DOHH2 (cell line): ENCODE data around the gene NCOR2.

Source experiments
- H3F3A ChIP-seq: fragments of 200-600 bp; sonication (generic), shearing (Covaris generic); 2 replicates; pipeline ENCODE4 v1.6.0; 2016; ENCODE audit warnings: antibody characterized with exemption, mild to moderate bottlenecking; ENCODE audit not compliant: control insufficient read depth, insufficient read depth
- H3K27ac ChIP-seq: fragments of 200-600 bp; sonication (generic); 2 replicates; pipeline ENCODE4 v1.5.1; 2014; ENCODE audit warnings: low read depth, mild to moderate bottlenecking, low read length, moderate library complexity
- H3K27me3 ChIP-seq: fragments of 200-600 bp; sonication (generic); 2 replicates; pipeline ENCODE4 v1.6.1; 2014; ENCODE audit warnings: mild to moderate bottlenecking, low read length, mixed read lengths; ENCODE audit not compliant: control insufficient read depth
- H3K36me3 ChIP-seq: fragments of 200-600 bp; sonication (generic); 2 replicates; pipeline ENCODE4 v1.6.1; 2014; ENCODE audit warnings: mild to moderate bottlenecking, low read length, moderate library complexity, mixed read lengths; ENCODE audit not compliant: control insufficient read depth
- H3K4me1 ChIP-seq: fragments of 200-600 bp; sonication (generic); 2 replicates; pipeline ENCODE4 v1.6.1; 2014; ENCODE audit warnings: mild to moderate bottlenecking, low read length, mixed read lengths; ENCODE audit not compliant: control insufficient read depth
- H3K4me2 ChIP-seq: fragments of 200-600 bp; sonication (generic); 2 replicates; pipeline ENCODE4 v1.6.0; 2014; ENCODE audit warnings: mild to moderate bottlenecking, low read length, moderate library complexity
- H3K4me3 ChIP-seq: fragments of 200-600 bp; sonication (generic); 2 replicates; pipeline ENCODE4 v1.5.1; 2014; ENCODE audit warnings: mild to moderate bottlenecking, low read length, mixed read lengths
- H3K79me2 ChIP-seq: fragments of 200-600 bp; sonication (generic); 2 replicates; pipeline ENCODE4 v1.6.1; 2014; ENCODE audit warnings: mild to moderate bottlenecking, low read length, mixed read lengths; ENCODE audit not compliant: control insufficient read depth
- H3K9me2 ChIP-seq: fragments of 200-600 bp; sonication (generic); replicated peaks from 2 replicates; pipeline ENCODE4 v1.6.1; 2014; ENCODE audit warnings: mild to moderate bottlenecking, low read length, mixed read lengths; ENCODE audit not compliant: control insufficient read depth
- H3K9me3 ChIP-seq: fragments of 200-600 bp; sonication (generic); 2 replicates; pipeline ENCODE4 v1.6.1; 2014; ENCODE audit warnings: antibody characterized with exemption, low read length, mixed read lengths; ENCODE audit not compliant: control insufficient read depth, insufficient read depth
- H4K20me1 ChIP-seq: fragments of 200-600 bp; sonication (generic); 2 replicates; pipeline ENCODE4 v1.6.0; 2014; ENCODE audit warnings: low read depth, mild to moderate bottlenecking, antibody characterized with exemption, low read length, moderate library complexity; ENCODE audit not compliant: control insufficient read depth, insufficient read depth
- CTCF ChIP-seq: fragments of 200-600 bp; sonication (generic); IDR thresholded peaks from one replicate; pipeline ENCODE4 v1.5.1; 2014; ENCODE audit warnings: antibody characterized with exemption, mild to moderate bottlenecking, low read depth, low read length; ENCODE audit not compliant: poor library complexity, severe bottlenecking
- EZH2phosphoT487 ChIP-seq: fragments of 200-600 bp; sonication (generic); IDR thresholded peaks from 2 replicates; pipeline ENCODE4 v1.6.1; 2017; ENCODE audit warnings: borderline replicate concordance, mild to moderate bottlenecking, antibody characterized with exemption, low read length, moderate library complexity, mixed read lengths

NCOR2 gene

GRCh38 chr12:124553862-124554428 is 13.5 kb downstream of the NCOR2 start:
- peaks cover 43% of the 10 kb centered on the region for H4K20me1 ChIP-seq
- no peak for TF ChIP-seq EZH2phosphoT487
- no peak for TF ChIP-seq CTCF
- no peak overlapping the region for H3K4me3 ChIP-seq
- H3K9me2 ChIP-seq = no peaks in the 10 kb centered on the region
- H3K79me2 ChIP-seq = peaks cover 99% of the 10 kb centered on the region
- H3K36me3 ChIP-seq = peaks cover 3% of the 10 kb centered on the region; the same call in 1 of the 2 replicates
- no peak overlapping the region for H3K4me2 ChIP-seq
- no peaks in the 10 kb centered on the region for H3K9me3 ChIP-seq
- 0 out of 2 replicates have a peak, but pooled peaks cover 4% of the 10 kb centered on the region for H3F3A ChIP-seq
- no peaks in the 10 kb centered on the region for H3K27me3 ChIP-seq
- peaks cover 36% of the 10 kb centered on the region for H3K4me1 ChIP-seq
- H3K27ac ChIP-seq = no peak overlapping the region

- Histone ChIP-seq H3K9me2 (no peaks in the 10 kb centered on the region), H3K9me3 (no peaks in the 10 kb centered on the region), H3K27ac (peak overlapping the region; percentile 59), H3K4me3 (peak overlapping the region; percentile 12), H3K4me2 (peak overlapping the region; percentile 67), H3K4me1 (peaks cover 38% of the 10 kb centered on the region), H4K20me1 (peaks cover 37% of the 10 kb centered on the region), H3K36me3 (no peaks in the 10 kb centered on the region), H3F3A (0 out of 2 replicates have a peak, but pooled peaks cover 8% of the 10 kb centered on the region), H3K27me3 (no peaks in the 10 kb centered on the region), H3K79me2 (peaks cover 97% of the 10 kb centered on the region)
- TF ChIP-seq CTCF (no peak), EZH2phosphoT487 (no peak)
Measured at GRCh38 chr12:124551268-124552144, 15.9 kb downstream of the NCOR2 start.

- TF ChIP-seq CTCF (no peak), EZH2phosphoT487 (no peak)
- no peak overlapping the region for H3K4me3 ChIP-seq
- H3K27ac ChIP-seq = no peak overlapping the region
- H3F3A ChIP-seq = 0 out of 2 replicates have a peak, but pooled peaks cover 8% of the 10 kb centered on the region
- H3K79me2 ChIP-seq = peaks cover 97% of the 10 kb centered on the region
- no peaks in the 10 kb centered on the region for H3K36me3 ChIP-seq
- no peaks in the 10 kb centered on the region for H3K9me3 ChIP-seq
- no peaks in the 10 kb centered on the region for H3K27me3 ChIP-seq
- no peaks in the 10 kb centered on the region for H3K9me2 ChIP-seq
- H4K20me1 ChIP-seq = peaks cover 44% of the 10 kb centered on the region
- peaks cover 49% of the 10 kb centered on the region for H3K4me1 ChIP-seq
- peak overlapping the region; percentile 67; the same call in 1 of the 2 replicates for H3K4me2 ChIP-seq
Measured at GRCh38 chr12:124550123-124551089, 17.0 kb downstream of the NCOR2 start.
